ENCODE data around the gene OR6P1.

DNA sequence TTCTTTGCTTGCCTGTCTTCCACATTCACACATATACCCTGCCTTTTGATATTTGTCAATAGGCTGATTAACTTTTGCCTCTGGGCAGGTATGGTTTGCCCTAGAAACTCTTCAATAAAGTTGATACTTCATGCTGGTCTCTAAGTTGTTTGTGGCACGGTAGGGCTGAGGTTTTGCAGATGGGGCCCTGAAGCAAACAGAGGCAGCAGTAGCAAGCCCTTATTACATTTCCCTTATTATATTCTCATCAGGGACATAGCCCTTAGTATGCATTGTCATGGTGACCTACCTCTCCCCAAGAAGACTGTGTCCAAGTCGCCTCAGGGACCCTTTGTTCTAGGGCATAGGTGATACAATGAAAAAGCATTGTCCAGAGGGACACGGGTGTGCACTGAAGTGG lies at the start of gene OR6P1:
- TF ChIP-seq CTCF (IDR thresholded peaks at IDR 0.05; ENCODE audit: low read length): no peak
- TF ChIP-seq EZH2phosphoT487 (IDR thresholded peaks at IDR 0.05; ENCODE audit: low read length): no peak

Measured in MM.1S (cell line).